ENCODE measurements around the gene R3HDM1. TPM values are rescaled to one million over a fixed set of nuclear protein-coding genes. Genes with fewer than 3 reads are reported as not detected.

R3HDM1 gene
- total RNA-seq, 3 donors from 2014 or later = 14.6 to 21.6 (median 17.7) TPM

DNA sequence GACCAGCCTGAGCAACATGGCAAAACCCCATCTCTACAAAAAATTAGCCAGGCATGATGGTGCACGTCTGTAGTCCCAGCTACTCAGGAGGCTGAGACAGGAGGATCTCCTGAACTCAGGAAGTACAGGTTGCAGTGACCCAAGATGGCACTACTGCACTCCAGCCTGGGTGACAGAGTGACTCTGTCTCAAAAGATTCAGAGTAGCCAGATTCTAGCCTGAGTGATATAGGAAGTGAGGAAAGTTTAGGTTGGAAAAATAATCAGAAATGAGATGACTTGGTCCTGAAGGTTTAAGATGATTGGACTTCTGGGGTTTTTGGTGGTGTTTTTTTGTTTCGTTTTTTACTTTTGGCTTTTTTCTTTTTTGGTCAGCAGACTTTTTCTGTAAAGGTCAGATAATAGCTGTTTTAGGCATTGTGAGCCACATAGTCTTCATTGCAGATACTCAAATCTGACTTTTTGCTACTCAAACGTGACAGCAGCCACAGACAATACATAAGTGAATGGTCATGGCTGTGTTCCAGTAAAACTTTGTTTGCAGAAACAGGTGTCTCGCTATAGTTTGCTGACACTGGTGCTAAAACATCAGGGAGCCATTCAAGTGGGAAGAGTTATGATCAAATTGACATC lies 106.3 kb downstream of the R3HDM1 start:
- intact Hi-C loops (cut with DNase I; ENCODE audit: low total_unique reads) = no loop called here
- no peaks in the 10 kb centered on the region for H3K27me3 ChIP-seq
- no peaks in the 10 kb centered on the region for H3K4me1 ChIP-seq
- no peak for DNase-seq (ENCODE audit: low spot score in 2 of 2)
- no peak overlapping the region for H3K4me3 ChIP-seq
- H3K9me3 ChIP-seq = no peaks in the 10 kb centered on the region
- TF ChIP-seq POLR2AphosphoS5 (IDR thresholded peaks at IDR 0.05) (no peak), POLR2A (IDR thresholded peaks at IDR 0.05) (no peak)
- TF ChIP-seq, protein P1, sequence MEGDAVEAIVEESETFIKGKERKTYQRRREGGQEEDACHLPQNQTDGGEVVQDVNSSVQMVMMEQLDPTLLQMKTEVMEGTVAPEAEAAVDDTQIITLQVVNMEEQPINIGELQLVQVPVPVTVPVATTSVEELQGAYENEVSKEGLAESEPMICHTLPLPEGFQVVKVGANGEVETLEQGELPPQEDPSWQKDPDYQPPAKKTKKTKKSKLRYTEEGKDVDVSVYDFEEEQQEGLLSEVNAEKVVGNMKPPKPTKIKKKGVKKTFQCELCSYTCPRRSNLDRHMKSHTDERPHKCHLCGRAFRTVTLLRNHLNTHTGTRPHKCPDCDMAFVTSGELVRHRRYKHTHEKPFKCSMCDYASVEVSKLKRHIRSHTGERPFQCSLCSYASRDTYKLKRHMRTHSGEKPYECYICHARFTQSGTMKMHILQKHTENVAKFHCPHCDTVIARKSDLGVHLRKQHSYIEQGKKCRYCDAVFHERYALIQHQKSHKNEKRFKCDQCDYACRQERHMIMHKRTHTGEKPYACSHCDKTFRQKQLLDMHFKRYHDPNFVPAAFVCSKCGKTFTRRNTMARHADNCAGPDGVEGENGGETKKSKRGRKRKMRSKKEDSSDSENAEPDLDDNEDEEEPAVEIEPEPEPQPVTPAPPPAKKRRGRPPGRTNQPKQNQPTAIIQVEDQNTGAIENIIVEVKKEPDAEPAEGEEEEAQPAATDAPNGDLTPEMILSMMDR (IDR thresholded peaks at IDR 0.05) = no peak
- no peak overlapping the region for H3K27ac ChIP-seq
- peaks cover 6% of the 10 kb centered on the region for H3K36me3 ChIP-seq

DNA sequence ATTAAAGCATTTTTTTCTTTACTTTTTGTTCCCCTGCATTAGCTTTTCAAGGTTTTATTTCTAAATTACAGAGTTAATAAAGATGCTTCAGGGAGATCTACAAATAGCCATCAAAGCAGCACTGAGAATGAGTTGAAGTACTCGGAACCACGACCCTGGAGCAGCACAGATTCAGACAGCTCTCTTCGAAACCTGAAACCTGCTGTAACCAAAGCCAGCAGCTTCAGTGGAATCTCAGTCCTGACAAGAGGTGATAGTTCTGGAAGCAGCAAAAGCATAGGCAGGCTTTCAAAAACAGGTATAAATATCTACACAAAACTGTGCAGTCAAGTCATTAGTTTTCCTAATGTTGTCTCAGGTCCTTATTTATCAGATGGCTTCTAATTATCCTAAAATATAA lies 107.5 kb downstream of the R3HDM1 start:
- no peak for DNase-seq (ENCODE audit: low spot score in 2 of 2)

DNA sequence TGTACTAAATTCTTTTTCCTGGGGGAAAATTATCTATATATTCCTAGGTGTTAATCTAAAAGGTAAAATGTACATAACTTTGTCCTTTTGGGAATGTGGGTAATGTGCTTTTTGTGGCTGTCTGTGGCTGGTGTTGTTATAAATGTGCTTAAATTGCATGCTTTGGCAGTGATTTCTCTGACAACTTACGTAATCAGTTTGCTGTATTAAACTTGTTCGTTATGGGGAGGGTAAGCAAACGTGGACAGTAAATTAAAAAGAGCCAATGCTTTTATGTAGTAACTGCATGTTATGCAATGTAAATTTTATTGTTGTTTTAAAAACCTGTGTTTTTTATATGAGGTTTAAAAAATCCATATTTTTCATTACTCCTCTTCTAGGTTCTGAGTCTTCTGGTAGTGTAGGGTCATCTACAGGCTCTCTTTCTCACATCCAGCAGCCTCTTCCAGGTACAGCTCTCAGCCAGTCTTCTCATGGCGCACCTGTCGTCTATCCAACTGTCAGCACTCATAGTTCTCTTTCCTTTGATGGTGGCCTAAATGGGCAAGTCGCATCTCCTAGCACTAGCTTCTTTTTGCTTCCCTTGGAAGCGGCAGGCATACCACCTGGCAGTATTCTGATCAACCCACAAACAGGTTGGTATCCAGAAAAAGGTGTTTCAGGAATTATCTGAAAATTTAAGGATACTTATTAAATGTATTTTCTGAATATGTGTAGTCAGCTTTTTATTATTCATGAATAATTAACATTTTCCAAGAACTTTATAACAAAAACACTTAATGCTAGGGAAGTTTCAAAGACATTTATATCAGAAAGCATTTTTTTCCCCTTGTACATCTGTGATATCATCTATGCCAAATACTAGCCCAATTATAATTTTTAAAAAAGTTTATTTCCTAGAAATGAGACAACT lies 110.1 kb downstream of the R3HDM1 start:
- DNase-seq (ENCODE audit: low spot score in 2 of 2) = no peak
- Histone ChIP-seq H3K27me3 (no peaks in the 10 kb centered on the region), H3K4me3 (no peak overlapping the region), H3K27ac (no peak overlapping the region), H3K9me3 (no peaks in the 10 kb centered on the region), H3K4me1 (no peaks in the 10 kb centered on the region), H3K36me3 (peaks cover 6% of the 10 kb centered on the region)
- no peak for TF ChIP-seq POLR2AphosphoS5 (IDR thresholded peaks at IDR 0.05)
- TF ChIP-seq POLR2A (IDR thresholded peaks at IDR 0.05) = no peak
- TF ChIP-seq, protein P1 (IDR thresholded peaks at IDR 0.05) = no peak
- intact Hi-C loops (cut with DNase I; ENCODE audit: low total_unique reads) = no loop called here

More for the DNA sequence above, 107.5 kb downstream of the R3HDM1 start:
- intact Hi-C loops (cut with DNase I; ENCODE audit: low total_unique reads) = no loop called here
- Histone ChIP-seq H3K36me3 (peaks cover 6% of the 10 kb centered on the region), H3K27ac (no peak overlapping the region), H3K9me3 (no peaks in the 10 kb centered on the region), H3K27me3 (no peaks in the 10 kb centered on the region), H3K4me1 (no peaks in the 10 kb centered on the region), H3K4me3 (no peak overlapping the region)
- TF ChIP-seq, protein P1 (IDR thresholded peaks at IDR 0.05) = no peak

DNA sequence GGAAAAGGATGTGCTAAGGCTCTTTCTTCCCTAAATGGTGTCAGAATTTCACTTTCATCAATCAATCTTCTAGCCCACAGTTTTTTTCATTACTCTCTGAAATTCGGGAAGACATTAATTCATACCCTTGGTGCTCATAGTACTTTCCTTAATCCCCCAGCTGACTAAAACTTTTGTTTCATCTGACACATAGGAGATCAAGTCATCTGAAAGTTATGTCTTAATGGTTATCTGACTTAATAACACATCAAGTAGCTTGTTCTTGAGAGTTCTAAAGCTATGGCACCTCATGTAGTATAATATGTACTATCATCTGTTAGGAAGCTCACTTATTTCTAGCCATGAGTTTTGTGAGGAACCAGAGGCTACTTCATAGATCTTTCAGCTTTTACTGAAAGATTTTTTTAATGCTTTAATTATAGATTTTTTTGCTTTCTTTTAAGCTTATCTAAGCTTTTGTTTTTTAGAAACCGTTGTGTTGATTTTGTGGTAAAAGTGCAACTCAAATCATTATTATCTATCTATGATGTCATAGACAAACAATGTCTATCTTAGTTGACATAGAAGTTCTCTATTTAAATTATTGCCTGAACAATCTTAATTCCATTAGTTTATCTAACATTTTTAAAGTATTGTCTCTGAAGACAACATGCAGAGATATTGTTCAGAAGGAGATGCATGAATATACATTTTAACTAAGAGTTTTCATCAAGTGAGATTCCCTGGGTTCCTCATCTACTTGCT lies 116.7 kb downstream of the R3HDM1 start:
- Histone ChIP-seq H3K27me3 (no peaks in the 10 kb centered on the region), H3K36me3 (no peaks in the 10 kb centered on the region), H3K4me3 (no peak overlapping the region), H3K4me1 (no peaks in the 10 kb centered on the region), H3K9me3 (no peaks in the 10 kb centered on the region), H3K27ac (no peak overlapping the region)
- TF ChIP-seq POLR2AphosphoS5 (IDR thresholded peaks at IDR 0.05) = no peak
- TF ChIP-seq POLR2A (IDR thresholded peaks at IDR 0.05) = no peak
- TF ChIP-seq, protein P1 (IDR thresholded peaks at IDR 0.05) = no peak
- no peak for DNase-seq (ENCODE audit: low spot score in 2 of 2)
- intact Hi-C loops (cut with DNase I; ENCODE audit: low total_unique reads) = no loop called here
